Islet precursor cell (in vitro differentiated cells): Measurements from ENCODE around the gene GMPR2.

Source experiments
- DNase-seq: peaks from one replicate; pipeline ENCODE4 v3.0.0-alpha.2; 2018

GMPR2 gene

GRCh38 chr14:24233538-24233866 lies 773 bp downstream of the GMPR2 start:
- DNase-seq: no peak

DNA sequence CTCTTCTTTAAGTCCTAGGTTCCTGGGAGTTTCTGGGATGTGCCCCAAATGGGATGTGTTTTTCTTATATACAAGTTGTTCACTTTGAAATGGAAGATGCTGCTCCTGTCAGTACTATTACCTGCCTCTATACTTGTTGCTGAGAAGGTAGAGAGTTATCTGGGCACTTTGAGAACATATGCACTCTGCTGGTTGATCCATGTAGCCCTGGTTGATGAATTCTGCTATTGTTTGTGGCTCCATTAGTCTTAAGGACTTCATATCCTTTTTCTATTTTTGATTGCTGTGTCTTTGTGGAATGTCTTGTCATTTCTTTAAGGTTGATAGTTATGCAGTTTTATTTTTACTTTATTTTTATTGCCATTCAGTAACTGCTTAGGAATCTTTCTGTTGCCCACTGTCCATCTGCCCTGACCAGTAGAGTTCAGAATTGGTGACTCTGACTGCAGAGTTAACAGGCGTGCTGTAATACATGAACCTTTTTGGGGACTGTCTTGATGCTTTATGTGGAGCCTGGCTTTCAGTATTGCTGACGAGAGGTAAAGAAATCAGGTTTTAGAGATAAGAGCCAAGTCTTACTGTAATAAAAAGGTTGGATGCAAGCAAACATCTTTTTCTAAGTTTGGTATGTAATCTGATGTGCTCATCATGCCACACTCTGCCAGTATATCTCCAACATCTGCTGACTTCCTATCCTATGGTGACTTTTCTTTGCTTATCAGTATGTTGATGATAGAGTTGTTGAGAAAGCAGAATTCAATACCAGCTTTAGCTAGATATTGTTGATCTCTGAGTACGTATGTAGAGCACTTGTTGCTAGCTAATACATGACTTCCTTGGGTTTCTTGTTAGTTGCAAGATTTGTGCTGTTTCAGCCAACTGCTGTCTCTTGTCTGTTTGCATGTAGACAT lies 1.6 kb downstream of the GMPR2 start:
- no peak for DNase-seq

- DNase-seq: peak; percentile 7
These were observed 3.3 kb downstream of the GMPR2 start for GRCh38 chr14:24235804-24236688.

- no peak for DNase-seq
These were observed 4.1 kb downstream of the GMPR2 start for GRCh38 chr14:24236689-24237462.

- DNase-seq: no peak
These were observed 4.8 kb downstream of the GMPR2 start for GRCh38 chr14:24237463-24237955.

DNA sequence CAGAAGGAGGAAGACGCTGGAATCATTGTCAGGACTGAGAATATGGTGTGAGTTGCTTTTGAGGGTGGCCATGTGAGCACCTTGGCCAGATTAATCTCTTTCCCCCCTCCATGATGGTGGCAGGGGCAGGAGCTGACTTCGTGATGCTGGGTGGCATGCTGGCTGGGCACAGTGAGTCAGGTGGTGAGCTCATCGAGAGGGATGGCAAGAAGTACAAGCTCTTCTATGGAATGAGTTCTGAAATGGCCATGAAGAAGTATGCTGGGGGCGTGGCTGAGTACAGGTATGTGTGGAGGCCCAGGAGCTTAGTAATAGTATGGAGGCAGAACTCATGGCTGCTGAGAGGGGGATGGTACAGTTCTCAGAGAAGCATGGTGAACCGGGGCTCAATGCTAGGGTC lies 5.4 kb downstream of the GMPR2 start:
- no peak for DNase-seq

GRCh38 chr14:24238527-24239037 lies 5.9 kb downstream of the GMPR2 start:
- no peak for DNase-seq

- DNase-seq: no peak
These were observed 7.6 kb downstream of the GMPR2 start for GRCh38 chr14:24240110-24240918.

- DNase-seq: peak; percentile 97
These were observed 9.2 kb downstream of the GMPR2 start for GRCh38 chr14:24241829-24242443.

GRCh38 chr14:24243336-24243836 lies 10.7 kb downstream of the GMPR2 start:
- DNase-seq: peak; percentile 79

- DNase-seq: peak; percentile 21
These were observed 12.6 kb downstream of the GMPR2 start for GRCh38 chr14:24245350-24245749.

GRCh38 chr14:24246765-24247212 lies 14.1 kb downstream of the GMPR2 start:
- peak; percentile 6 for DNase-seq

- DNase-seq: no peak
These were observed 14.7 kb downstream of the GMPR2 start for GRCh38 chr14:24247422-24247821.

GRCh38 chr14:24249230-24250021 lies 16.7 kb downstream of the GMPR2 start:
- no peak for DNase-seq

DNA sequence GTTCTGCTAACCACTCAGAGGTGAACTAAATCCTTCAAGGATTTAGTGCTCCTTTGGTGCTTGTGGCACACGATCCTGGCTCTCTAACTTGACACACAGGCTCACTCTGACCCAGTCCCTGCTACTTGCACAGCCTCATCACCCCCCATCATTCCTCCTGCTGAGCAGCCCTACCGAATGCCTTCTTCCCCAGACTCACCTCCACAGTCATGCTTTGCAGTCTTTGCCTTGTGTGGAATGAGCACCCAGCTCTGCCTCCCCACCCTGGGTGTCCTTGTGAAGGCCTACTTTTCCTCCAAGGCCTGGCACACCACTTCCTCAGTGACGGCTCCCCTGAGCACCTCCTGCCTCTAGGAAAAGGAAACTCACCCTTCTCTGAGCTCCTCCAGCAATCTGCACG lies 17.6 kb downstream of the GMPR2 start:
- no peak for DNase-seq

DNA sequence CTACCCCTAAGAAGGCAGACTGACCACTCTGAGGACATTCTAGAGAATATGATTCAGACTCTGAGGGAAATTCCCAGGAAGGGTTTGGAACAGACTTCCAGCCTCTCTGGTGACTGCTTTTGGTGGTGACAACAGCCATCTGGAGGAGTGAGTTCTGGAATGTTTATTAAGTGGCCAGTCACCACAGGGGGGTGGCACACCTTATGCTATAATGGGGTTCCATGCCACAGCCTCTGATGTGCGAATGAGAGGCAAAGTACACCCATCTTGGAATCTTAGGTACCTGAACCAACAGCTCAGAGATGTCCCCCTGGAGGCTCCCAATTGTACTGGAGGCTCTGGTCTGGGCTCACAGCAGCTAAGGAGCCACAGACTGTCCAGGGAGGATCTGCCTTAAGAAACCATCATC lies 19.2 kb downstream of the GMPR2 start:
- DNase-seq: no peak

GRCh38 chr14:24252289-24253124 lies 19.8 kb downstream of the GMPR2 start:
- DNase-seq: no peak

- peak; percentile 26 for DNase-seq
These were observed 21.2 kb downstream of the GMPR2 start for GRCh38 chr14:24253936-24254335.
